Measurements from ENCODE around the gene PCSK7.

GRCh38 chr11:117212697-117213355 lies 19.0 kb downstream of the PCSK7 start:
- no peak for TF ChIP-seq EZH2phosphoT487 (IDR thresholded peaks at IDR 0.05; ENCODE audit: insufficient read depth, low read depth)
- no peak for TF ChIP-seq EZH2 (IDR thresholded peaks at IDR 0.05; ENCODE audit: insufficient read depth, poor library complexity, severe bottlenecking)

Data from GM23248 (cell line).